SH-SY5Y (cell line): Measurements from ENCODE around the gene DCANP1.

Experiments
- GATA2 ChIP-seq: IDR thresholded peaks from 2 replicates; pipeline ENCODE4 v1.6.1; 2011; ENCODE audit warnings: mild to moderate bottlenecking, low read depth, low read length
- GATA3 ChIP-seq: IDR thresholded peaks from 2 replicates; pipeline ENCODE4 v1.6.1; 2011; ENCODE audit warnings: low read depth, mild to moderate bottlenecking, low read length, moderate library complexity

GRCh38 chr5:135445306-135445985, 1.7 kb downstream of the DCANP1 start:
- no peak for TF ChIP-seq GATA2
- TF ChIP-seq GATA3: no peak
